ES-I3 (cell line): ENCODE results near the gene LIM2.

Experiments
- H3K36me3 ChIP-seq: 2 replicates; pipeline ENCODE4 v1.6.1; 2013; ENCODE audit warnings: mild to moderate bottlenecking, low read length, control low read depth, moderate library complexity; ENCODE audit not compliant: insufficient read depth
- H3K4me1 ChIP-seq: 2 replicates; pipeline ENCODE4 v1.6.1; 2013; ENCODE audit warnings: mild to moderate bottlenecking, control low read depth, low read length; ENCODE audit not compliant: insufficient read depth
- H3K9ac ChIP-seq: 2 replicates; pipeline ENCODE4 v1.6.1; 2013; ENCODE audit warnings: low read depth, mild to moderate bottlenecking, low read length, moderate library complexity
- H3K9me3 ChIP-seq: 2 replicates; pipeline ENCODE4 v1.6.1; 2013; ENCODE audit warnings: mild to moderate bottlenecking, low read length, moderate library complexity; ENCODE audit not compliant: control insufficient read depth, insufficient read depth

LIM2 gene

GRCh38 chr19:51365965-51366388, 21.8 kb downstream of the LIM2 start, which contains the start of gene ETFB:
Gene ETFB (minus strand): TSS chr19:51366388. CDS start chr19:51366326, 62 bp downstream.
- Histone ChIP-seq H3K36me3 (no peaks in the 10 kb centered on the region), H3K9ac (peak within 1 kb of the TSS; percentile 89), H3K9me3 (no peaks in the 10 kb centered on the region), H3K4me1 (peaks cover 12% of the 10 kb centered on the region; the same call in 1 of the 2 replicates)

DNA sequence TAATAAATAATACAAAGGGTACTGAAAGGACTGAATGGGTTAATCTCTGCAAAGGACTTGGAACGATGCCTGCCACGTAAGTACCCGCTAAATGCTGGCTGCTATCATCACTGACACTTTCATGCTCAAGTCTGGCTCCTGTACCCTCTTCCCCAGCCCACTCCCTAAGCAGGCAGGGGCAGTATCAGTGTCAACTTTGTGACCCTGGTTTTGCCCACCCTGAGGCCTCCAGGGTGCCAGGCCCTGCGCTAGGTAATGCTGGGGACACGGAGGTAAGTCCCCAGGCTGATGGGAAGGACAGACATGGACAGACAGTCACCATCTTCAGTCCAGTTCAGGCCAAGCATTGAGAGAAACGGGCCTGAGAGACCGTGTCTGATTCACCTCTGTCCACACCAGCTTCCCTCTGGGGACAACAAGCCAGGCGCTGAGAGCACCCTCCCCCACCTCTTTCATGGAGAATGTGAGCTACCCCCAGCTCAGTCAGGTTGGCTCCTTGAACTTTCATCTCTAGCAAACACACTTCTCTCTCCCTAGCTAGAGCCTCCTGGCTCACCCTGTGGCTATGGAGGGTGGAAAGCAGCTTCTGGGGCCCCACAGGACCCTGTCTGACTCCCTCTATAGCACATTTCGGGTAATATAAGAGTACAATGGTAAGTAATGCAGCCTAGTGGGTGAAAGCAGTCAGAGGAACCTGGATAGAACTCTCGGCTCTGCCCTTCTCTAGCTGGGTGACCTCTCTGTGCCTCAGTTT, 22.4 kb downstream of the LIM2 start:
- Histone ChIP-seq H3K4me1 (peaks cover 12% of the 10 kb centered on the region; the same call in 1 of the 2 replicates), H3K9me3 (no peaks in the 10 kb centered on the region), H3K9ac (peak overlapping the region; percentile 89), H3K36me3 (no peaks in the 10 kb centered on the region)

- Histone ChIP-seq H3K36me3 (no peaks in the 10 kb centered on the region), H3K4me1 (peaks cover 12% of the 10 kb centered on the region; the same call in 1 of the 2 replicates), H3K9me3 (no peaks in the 10 kb centered on the region), H3K9ac (no peak overlapping the region)
Measured at GRCh38 chr19:51364200-51365106, 23.3 kb downstream of the LIM2 start.

DNA sequence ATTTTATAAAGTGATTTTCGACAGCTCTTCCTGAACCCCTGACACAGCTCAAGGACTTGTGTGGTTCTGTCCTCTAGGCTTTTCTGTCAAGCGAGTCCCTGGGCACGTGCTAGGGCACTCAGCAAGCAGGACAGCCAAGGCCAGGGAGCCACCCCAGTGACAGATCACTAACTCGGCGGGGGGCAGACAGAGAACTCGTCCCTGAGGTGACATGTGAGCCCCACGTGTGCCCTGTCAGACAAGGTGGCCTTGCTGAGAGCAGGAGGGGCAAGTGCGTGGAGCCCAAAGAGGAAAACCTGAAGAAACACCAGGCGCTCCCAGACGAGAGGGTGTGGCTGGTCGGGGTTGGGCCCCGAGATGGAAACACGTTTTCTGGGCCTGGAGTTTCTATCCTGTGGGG, 26.5 kb downstream of the LIM2 start:
- Histone ChIP-seq H3K4me1 (peaks cover 6% of the 10 kb centered on the region; the same call in 1 of the 2 replicates), H3K9me3 (no peaks in the 10 kb centered on the region), H3K9ac (no peak overlapping the region), H3K36me3 (no peaks in the 10 kb centered on the region)

GRCh38 chr19:51359294-51359693, 28.5 kb downstream of the LIM2 start:
- Histone ChIP-seq H3K4me1 (peaks cover 9% of the 10 kb centered on the region; the same call in 1 of the 2 replicates), H3K9ac (no peak overlapping the region), H3K36me3 (no peaks in the 10 kb centered on the region), H3K9me3 (no peaks in the 10 kb centered on the region)

DNA sequence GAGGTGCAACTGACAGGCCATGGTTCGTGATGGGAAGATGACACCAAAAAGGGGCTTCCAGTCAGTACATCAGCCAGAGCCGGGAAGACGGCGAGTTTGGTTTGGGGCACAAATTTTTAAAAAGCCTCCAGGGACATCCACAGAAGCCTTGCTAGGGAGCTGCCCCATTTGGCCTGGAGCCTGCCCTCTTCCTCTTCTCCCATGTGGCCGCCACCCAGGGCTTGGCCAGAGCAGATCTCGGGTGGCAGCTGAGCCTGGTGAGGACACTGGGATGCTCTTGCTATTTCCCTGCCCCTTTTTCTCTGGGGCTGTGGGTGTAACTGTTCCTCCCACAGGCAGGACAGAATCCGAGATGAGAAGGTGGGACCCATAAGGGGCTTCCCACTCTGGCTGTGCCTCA, 29.8 kb downstream of the LIM2 start:
- Histone ChIP-seq H3K9ac (no peak overlapping the region), H3K4me1 (peaks cover 12% of the 10 kb centered on the region; the same call in 1 of the 2 replicates), H3K36me3 (no peaks in the 10 kb centered on the region)

GRCh38 chr19:51356159-51356801, 31.5 kb downstream of the LIM2 start:
- Histone ChIP-seq H3K9ac (no peak overlapping the region), H3K9me3 (no peaks in the 10 kb centered on the region), H3K4me1 (peaks cover 9% of the 10 kb centered on the region; the same call in 1 of the 2 replicates), H3K36me3 (no peaks in the 10 kb centered on the region)

More for the DNA sequence above, 29.8 kb downstream of the LIM2 start:
- no peaks in the 10 kb centered on the region for H3K9me3 ChIP-seq

GRCh38 chr19:51354742-51355148, 33.0 kb downstream of the LIM2 start:
- Histone ChIP-seq H3K9ac (no peak overlapping the region; the same call in 1 of the 2 replicates), H3K4me1 (peaks cover 9% of the 10 kb centered on the region; the same call in 1 of the 2 replicates), H3K9me3 (no peaks in the 10 kb centered on the region), H3K36me3 (peaks cover 6% of the 10 kb centered on the region)

DNA sequence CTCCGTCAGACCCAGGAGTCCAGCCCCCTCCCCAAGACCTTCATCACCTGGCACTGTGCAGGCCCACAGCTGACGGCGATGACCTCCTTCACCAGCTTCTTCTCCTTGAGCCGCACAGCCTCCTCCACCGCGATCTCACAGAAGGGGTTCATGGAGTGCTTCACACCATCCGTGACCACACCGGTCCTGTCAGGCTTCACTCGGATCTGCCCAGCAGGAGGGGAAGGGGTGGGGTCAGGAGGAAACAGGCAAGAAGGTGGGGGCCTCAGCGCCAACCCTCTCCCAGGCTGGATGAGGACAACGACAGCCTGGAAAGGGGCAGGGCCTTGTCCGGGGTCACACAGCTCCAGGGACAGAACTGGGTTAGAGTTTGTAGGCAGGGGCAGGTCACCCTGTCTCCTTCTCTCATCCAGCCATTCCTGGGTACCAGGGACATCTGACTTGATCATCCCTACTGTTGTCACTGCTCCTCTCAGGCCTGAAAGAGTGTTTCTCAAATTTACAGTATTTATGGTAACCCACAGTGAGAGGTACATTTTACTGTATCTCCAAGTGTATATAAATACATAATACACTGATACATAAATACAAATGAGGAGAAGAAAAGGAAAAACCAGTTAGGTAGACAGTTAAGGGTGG, 33.6 kb downstream of the LIM2 start:
- H3K9me3 ChIP-seq: no peaks in the 10 kb centered on the region
- peaks cover 6% of the 10 kb centered on the region for H3K36me3 ChIP-seq
- H3K4me1 ChIP-seq: peaks cover 9% of the 10 kb centered on the region; the same call in 1 of the 2 replicates
- no peak overlapping the region; the same call in 1 of the 2 replicates for H3K9ac ChIP-seq

DNA sequence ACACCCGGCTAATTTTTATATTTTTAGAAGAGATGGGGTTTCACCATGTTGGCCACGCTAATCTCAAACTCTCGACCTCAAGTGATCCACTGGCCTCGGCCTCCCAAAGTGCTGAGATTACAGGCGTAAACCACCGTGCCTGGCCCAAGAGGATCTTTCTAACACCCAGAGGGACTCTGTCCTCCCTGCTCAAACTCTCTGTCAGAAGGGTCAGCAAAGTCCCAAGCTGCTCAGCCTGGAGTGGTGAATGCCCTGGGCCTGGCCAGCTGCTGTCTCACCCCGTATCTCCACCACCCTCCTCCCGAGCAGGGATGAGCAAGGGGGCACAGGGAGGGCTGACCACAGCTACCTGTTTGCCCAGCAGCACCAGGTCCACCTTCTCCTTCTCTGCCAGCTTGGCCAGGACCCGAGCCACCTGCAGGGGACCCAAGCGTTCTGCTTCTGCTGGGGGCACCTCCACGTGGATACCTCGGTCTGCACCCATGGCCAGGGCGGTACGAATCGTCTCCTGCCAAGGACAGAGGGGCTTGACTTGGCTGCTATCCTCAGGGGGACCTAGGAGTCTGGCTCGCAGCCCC, 34.9 kb downstream of the LIM2 start:
- Histone ChIP-seq H3K9me3 (no peaks in the 10 kb centered on the region), H3K9ac (no peak overlapping the region), H3K4me1 (peaks cover 9% of the 10 kb centered on the region; the same call in 1 of the 2 replicates), H3K36me3 (peaks cover 6% of the 10 kb centered on the region)

DNA sequence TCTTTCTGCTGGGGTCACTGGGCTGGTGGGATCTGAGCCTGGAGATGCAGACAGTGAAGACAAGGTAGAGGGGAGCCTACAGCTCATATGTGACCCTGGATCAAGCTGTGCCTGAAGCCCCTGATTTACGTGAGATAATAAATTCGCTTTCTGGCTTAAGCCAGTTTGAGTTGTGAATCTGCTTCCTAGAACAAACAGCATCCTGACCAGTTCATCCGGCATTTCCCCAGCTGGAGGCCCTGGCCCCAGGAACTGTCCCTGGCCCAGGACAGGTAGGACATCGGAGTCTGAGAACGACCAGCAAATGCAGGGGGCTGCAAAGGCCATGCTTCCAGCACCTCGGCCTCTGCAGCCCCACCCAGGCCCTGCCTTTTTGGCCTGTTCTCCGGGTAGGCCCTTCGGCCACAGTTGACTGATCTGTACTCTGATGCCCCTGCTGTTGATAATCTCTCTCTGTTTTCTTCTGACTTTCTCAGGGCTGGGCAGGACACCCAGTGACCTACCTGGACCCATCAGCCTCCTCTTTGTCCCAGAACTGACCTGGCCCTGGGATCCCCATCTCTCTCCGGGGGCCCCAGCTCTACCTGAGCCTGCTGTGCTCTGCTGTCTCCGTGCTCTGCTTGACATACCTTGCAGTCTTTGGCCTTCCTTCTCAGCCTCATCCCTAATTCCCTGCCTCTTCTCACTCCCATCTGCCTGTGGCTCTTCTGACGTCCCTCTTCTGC, 36.3 kb downstream of the LIM2 start:
- Histone ChIP-seq H3K36me3 (peaks cover 6% of the 10 kb centered on the region), H3K4me1 (peaks cover 9% of the 10 kb centered on the region; the same call in 1 of the 2 replicates), H3K9me3 (no peaks in the 10 kb centered on the region), H3K9ac (no peak overlapping the region)

- Histone ChIP-seq H3K9me3 (no peaks in the 10 kb centered on the region), H3K9ac (no peak overlapping the region), H3K36me3 (peaks cover 6% of the 10 kb centered on the region), H3K4me1 (peaks cover 4% of the 10 kb centered on the region; the same call in 1 of the 2 replicates)
Measured at GRCh38 chr19:51347209-51347928, 40.4 kb downstream of the LIM2 start.
